HepG2 (cell line): Measurements from ENCODE around the gene TPPP2. TPM values are rescaled to one million over a fixed set of nuclear protein-coding genes. Genes with fewer than 3 reads are reported as not detected.

Source experiments
- ATF6 ChIP-seq: sonication (generic); formaldehyde crosslinking; conservative IDR thresholded peaks from 2 replicates; pipeline ENCODE4 v1.4.0; 2020; ENCODE audit warnings: missing genetic modification reagents
- ETV5 ChIP-seq: IDR thresholded peaks from 2 replicates; pipeline ENCODE4 v1.6.1; 2018; ENCODE audit warnings: missing biosample characterization, missing genetic modification reagents, inconsistent platforms, borderline replicate concordance
- FOXK1 ChIP-seq: sonication (generic); formaldehyde crosslinking; IDR thresholded peaks from 2 replicates; pipeline ENCODE4 v1.4.0; 2020; ENCODE audit warnings: low read depth, missing genetic modification reagents, borderline replicate concordance
- GFI1 ChIP-seq: sonication (generic); formaldehyde crosslinking; IDR thresholded peaks from 2 replicates; pipeline ENCODE4 v1.5.0; 2020; ENCODE audit warnings: missing genetic modification reagents, mild to moderate bottlenecking, borderline replicate concordance
- HMGXB3 ChIP-seq: sonication (generic); formaldehyde crosslinking; IDR thresholded peaks from 2 replicates; pipeline ENCODE4 v1.4.0; 2020; ENCODE audit warnings: missing genetic modification reagents, borderline replicate concordance
- HMGXB4 ChIP-seq, 2 experiments: sonication (generic) in 1 of 2; formaldehyde crosslinking in 1 of 2; IDR thresholded peaks; 2 replicates each; pipeline versions ENCODE4 v1.4.0 to v1.6.1; 2018 to 2020; ENCODE audit warnings: missing genetic modification reagents in 2 of 2, borderline replicate concordance in 1 of 2, low read depth in 1 of 2, mild to moderate bottlenecking in 1 of 2, missing biosample characterization in 1 of 2
- JUNB ChIP-seq: sonication (generic); formaldehyde crosslinking; IDR thresholded peaks from 2 replicates; pipeline ENCODE4 v1.8.0; 2022; ENCODE audit warnings: missing genetic modification reagents, mild to moderate bottlenecking, borderline replicate concordance
- PATZ1 ChIP-seq: sonication (generic); formaldehyde crosslinking; IDR thresholded peaks from 2 replicates; pipeline ENCODE4 v1.4.0; 2020; ENCODE audit warnings: missing genetic modification reagents
- SPEN ChIP-seq: sonication (generic); formaldehyde crosslinking; IDR thresholded peaks from 2 replicates; pipeline ENCODE4 v1.5.1; 2020; ENCODE audit warnings: low read depth, mild to moderate bottlenecking, missing genetic modification reagents
- ZBTB14 ChIP-seq: sonication (generic); formaldehyde crosslinking; IDR thresholded peaks from 2 replicates; pipeline ENCODE4 v1.4.0; 2020; ENCODE audit warnings: missing genetic modification reagents
- ZBTB46 ChIP-seq: sonication (generic); formaldehyde crosslinking; IDR thresholded peaks from 2 replicates; pipeline ENCODE4 v1.4.0; 2020; ENCODE audit warnings: mild to moderate bottlenecking, missing genetic modification reagents, borderline replicate concordance
- ZFP36L1 ChIP-seq: sonication (generic); formaldehyde crosslinking; IDR thresholded peaks from 2 replicates; pipeline ENCODE4 v1.8.0; 2022; ENCODE audit warnings: mild to moderate bottlenecking, missing genetic modification reagents, moderate library complexity
- polyA plus RNA-seq, 8 experiments: library from polyadenylated mRNA; depleted of rRNA in 3 of 8; stranded (reverse) in 7 of 8; unstranded in 1 of 8; fragments of >200 nt; fragmentation: Illumina TruSeq in 4 of 8; extraction: Trizol in 4 of 8; gene quantifications; 2 replicates each; pipeline versions ENCODE4 v1.2.1 to v1.2.3, GENCODE V29; 2011 to 2016; ENCODE audit warnings: low read depth in 4 of 8, missing spikeins in 1 of 8, mixed read lengths in 1 of 8; ENCODE audit not compliant: insufficient read depth in 1 of 8
- total RNA-seq, 5 experiments: library from RNA; depleted of rRNA; stranded (reverse); fragments of >200 nt; fragmentation: Illumina TruSeq; extraction: Trizol; gene quantifications; 2 replicates each; pipeline ENCODE4 v1.2.3, GENCODE V29; 2016; ENCODE audit warnings: low read depth in 1 of 5

TPPP2 gene
- total and polyA plus RNA-seq, 2 of the 13 experiments (the other 11 are each of a cell fraction or from before 2014, with no cell fraction given), result 0.58 to 4.2 TPM

- TF ChIP-seq HMGXB3 (CRISPR knock-in tag) (no peak), PATZ1 (peak; percentile 26; the same call in 1 of the 2 replicates), SPEN (CRISPR knock-in tag) (no peak), ZBTB14 (CRISPR knock-in tag) (no peak), ZFP36L1 (CRISPR knock-in tag) (no peak), HMGXB4 (CRISPR knock-in tag; IDR thresholded peaks at IDR 0.05; ENCODE audit: borderline replicate concordance in 1 of 2, low read depth in 1 of 2) (0 out of 4 replicates have a peak, but pooled peaks of 1 of the 2 experiments have one; percentile 25), FOXK1 (CRISPR knock-in tag) (0 out of 2 replicates have a peak, but pooled peaks have one; percentile 20), ZBTB46 (CRISPR knock-in tag) (no peak), GFI1 (CRISPR knock-in tag) (peak; percentile 58), ATF6 (CRISPR knock-in tag) (no peak), ETV5 (CRISPR knock-in tag) (0 out of 2 replicates have a peak, but pooled peaks have one; percentile 2), JUNB (CRISPR knock-in tag) (no peak)
Measured at GRCh38 chr14:21060614-21061346, 30.8 kb downstream of the TPPP2 start (continued).
